Sigmoid colon (tissue), 7 donors: ENCODE data around the gene KYNU. TPM values are rescaled to one million over a fixed set of nuclear protein-coding genes. Genes with fewer than 3 reads are reported as not detected.

Experiments
- DNase-seq: peaks from one replicate; pipeline ENCODE4 v3.0.0-alpha.2; 2019
- H3K27ac ChIP-seq, 4 donors: fragments of 200-600 bp; sonication (generic); one replicate each; pipeline ENCODE4 v1.5.1; 2016 to 2019; ENCODE audit warnings: mild to moderate bottlenecking in 1 of 4
- H3K27me3 ChIP-seq, 3 donors: fragments of 200-600 bp; sonication (generic); one replicate each; pipeline ENCODE4 v1.5.1; 2019; ENCODE audit warnings: mild to moderate bottlenecking in 1 of 3
- H3K36me3 ChIP-seq, 4 donors: fragments of 200-600 bp; sonication (generic); one replicate each; pipeline ENCODE4 v1.5.1; 2016 to 2019
- H3K4me1 ChIP-seq, 4 donors: fragments of 200-600 bp; sonication (generic); one replicate each; pipeline ENCODE4 v1.5.1; 2017 to 2019
- H3K4me3 ChIP-seq, 4 donors: fragments of 200-600 bp; sonication (generic); one replicate each; pipeline ENCODE4 v1.5.1; 2017 to 2019; ENCODE audit warnings: mild to moderate bottlenecking in 2 of 4, moderate library complexity in 1 of 4
- H3K9me3 ChIP-seq, 4 donors: fragments of 200-600 bp in 3 of 4; sonication (generic) in 3 of 4; one replicate each; pipeline versions ENCODE4 v1.5.1 to v1.6.1; 2013 to 2019
- CTCF ChIP-seq, 4 experiments: fragments of 450-650 bp in 3 of 4; fragments of 200-600 bp in 1 of 4; IDR thresholded peaks; one replicate each; pipeline ENCODE4 v1.5.1; 2016 to 2019; ENCODE audit warnings: antibody characterized with exemption in 4 of 4, mild to moderate bottlenecking in 3 of 4, moderate library complexity in 2 of 4
- EP300 ChIP-seq, 4 donors: sonication (generic); formaldehyde crosslinking; IDR thresholded peaks; one replicate each; pipeline ENCODE4 v1.6.1; 2017; ENCODE audit warnings: antibody characterized with exemption in 4 of 4
- POLR2A ChIP-seq, 2 donors: fragments of 450-650 bp; IDR thresholded peaks; one replicate each; pipeline ENCODE4 v1.6.1; 2016; ENCODE audit warnings: antibody characterized with exemption in 2 of 2, mild to moderate bottlenecking in 2 of 2, moderate library complexity in 2 of 2
- POLR2AphosphoS5 ChIP-seq, 4 donors: sonication (generic); formaldehyde crosslinking; IDR thresholded peaks; one replicate each; pipeline ENCODE4 v1.6.1; 2017; ENCODE audit warnings: antibody characterized with exemption in 4 of 4
- WGBS, 2 donors: extraction: QIAGEN DNeasy Blood & Tissue Kit; methylation state at CpG; one replicate each; pipeline ENCODE4 v1.1.7; 2013; 5-methylcytosine and 5-hydroxymethylcytosine counted together
- intact Hi-C: fragments of 100-400 bp; cut with DNase I; formaldehyde crosslinking; loops from one replicate; pipeline ENCODE4 v1.15.1; 2023
- polyA plus RNA-seq, 3 donors: library from polyadenylated mRNA; stranded (reverse); fragments of 200-250 nt; gene quantifications; one replicate each; pipeline ENCODE4 v1.2.3, GENCODE V29; 2013
- total RNA-seq, 4 donors: library from RNA; depleted of rRNA; stranded (reverse); fragments of >200 nt; gene quantifications; one replicate each; pipeline ENCODE4 v1.1.0, GENCODE V29; 2016
- donor health status: healthy with polysubstance abuse.
- donor health status: Bipolar disorder and iron deficiency.
- donor health status: healthy.

The KYNU gene
- total and polyA plus RNA-seq, 7 donors: 1.1 to 4.6 (median 2.2) TPM

- TF ChIP-seq EP300 (IDR thresholded peaks at IDR 0.05): no peak
- no peak for TF ChIP-seq POLR2AphosphoS5 (IDR thresholded peaks at IDR 0.05)
- no peak for TF ChIP-seq POLR2A (IDR thresholded peaks at IDR 0.05)
- no peak for TF ChIP-seq CTCF (IDR thresholded peaks at IDR 0.05)
- no peaks in the 10 kb centered on the region for H3K27me3 ChIP-seq
- WGBS, 2 donors: 57 to 69% methylated on average over 3 of the region's 3 CpGs
- no peak overlapping the region for H3K4me3 ChIP-seq
- H3K4me1 ChIP-seq: no peaks in the 10 kb centered on the region
- intact Hi-C loops: no loop called here
- H3K9me3 ChIP-seq: no peaks in the 10 kb centered on the region
- no peak for DNase-seq
- H3K36me3 ChIP-seq: no peaks in the 10 kb centered on the region
- H3K27ac ChIP-seq: no peak overlapping the region
These were observed 97.0 kb downstream of the KYNU start for GRCh38 chr2:142974288-142975024.

GRCh38 chr2:142975239-142975638, 97.8 kb downstream of the KYNU start:
- Histone ChIP-seq H3K27ac (no peak overlapping the region), H3K36me3 (no peaks in the 10 kb centered on the region), H3K4me3 (no peak overlapping the region), H3K27me3 (no peaks in the 10 kb centered on the region), H3K9me3 (no peaks in the 10 kb centered on the region), H3K4me1 (no peaks in the 10 kb centered on the region)
- 80 to 87% methylated on average over 1 of the region's 1 CpG for WGBS, 2 donors
- DNase-seq: no peak
- TF ChIP-seq POLR2A (IDR thresholded peaks at IDR 0.05) (no peak), CTCF (IDR thresholded peaks at IDR 0.05) (no peak), EP300 (IDR thresholded peaks at IDR 0.05) (no peak), POLR2AphosphoS5 (IDR thresholded peaks at IDR 0.05) (no peak)
- intact Hi-C loops: no loop called here

GRCh38 chr2:142980246-142981068, 103.0 kb downstream of the KYNU start:
- intact Hi-C loops: no loop called here
- no peaks in the 10 kb centered on the region for H3K27me3 ChIP-seq
- no peaks in the 10 kb centered on the region for H3K9me3 ChIP-seq
- H3K27ac ChIP-seq: no peak overlapping the region
- H3K4me1 ChIP-seq: no peaks in the 10 kb centered on the region
- no peaks in the 10 kb centered on the region for H3K36me3 ChIP-seq
- DNase-seq: no peak
- H3K4me3 ChIP-seq: no peak overlapping the region
- TF ChIP-seq POLR2A (IDR thresholded peaks at IDR 0.05): no peak
- peak in 2 of 4 experiments; percentile 18 to 31 for TF ChIP-seq CTCF (IDR thresholded peaks at IDR 0.05)

- no peaks in the 10 kb centered on the region for H3K27me3 ChIP-seq
- intact Hi-C loops: no loop called here
These were observed 103.6 kb downstream of the KYNU start for GRCh38 chr2:142981069-142981378.

More at GRCh38 chr2:142981069-142981378, 103.6 kb downstream of the KYNU start:
- no peak for TF ChIP-seq POLR2A (IDR thresholded peaks at IDR 0.05)
- TF ChIP-seq CTCF (IDR thresholded peaks at IDR 0.05): no peak
- TF ChIP-seq POLR2AphosphoS5 (IDR thresholded peaks at IDR 0.05): no peak
- no peak for TF ChIP-seq EP300 (IDR thresholded peaks at IDR 0.05)
- Histone ChIP-seq H3K4me3 (no peak overlapping the region), H3K9me3 (no peaks in the 10 kb centered on the region), H3K36me3 (no peaks in the 10 kb centered on the region), H3K4me1 (no peaks in the 10 kb centered on the region), H3K27ac (no peak overlapping the region)
- no peak for DNase-seq
- WGBS, 2 donors: 2 to 3% methylated on average over 1 of the region's 1 CpG
